GM18499 (cell line): ENCODE results near the gene OTX1.
"Not testable (repeated sequence)": the region's sequence is repeated elsewhere in the genome, so short reads cannot be mapped to it uniquely, and the experiment has no call there.

ENCODE experiments used
- ATAC-seq: cut with Tn5 transposase; IDR thresholded peaks from one replicate; pipeline ENCODE4 v1.9.1; 2021; ENCODE audit warnings: moderate number of reproducible peaks; ENCODE audit not compliant: insufficient read depth, unreplicated experiment

OTX1 gene

GRCh38 chr2:63050334-63051041, at the start of gene OTX1:
Gene OTX1, plus strand, starts transcription at chr2:63050830. Its CDS starts 2,161 bp downstream, at chr2:63052991.
- peak; percentile 53 for ATAC-seq

GRCh38 chr2:63001576-63001975, 49.1 kb upstream of the OTX1 start:
- no peak for ATAC-seq

DNA sequence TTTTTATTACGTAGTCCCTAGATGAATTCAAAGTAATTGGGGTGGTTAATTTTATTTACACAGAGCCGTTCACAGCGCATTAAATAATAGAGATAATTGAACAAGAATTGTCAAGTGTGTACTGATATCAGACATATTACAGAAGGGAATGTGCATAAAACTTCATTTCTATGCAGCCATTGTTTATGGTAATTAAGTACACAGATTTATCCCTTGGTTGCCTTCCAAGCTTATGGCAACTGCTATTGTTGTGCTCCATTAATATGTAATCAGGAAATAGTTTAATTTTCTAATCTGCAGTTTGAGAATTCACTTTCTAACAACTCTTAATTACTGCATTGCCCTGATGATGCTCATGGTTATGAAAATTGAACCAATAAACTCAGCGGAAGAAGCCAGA, 47.3 kb upstream of the OTX1 start:
- ATAC-seq = no peak

GRCh38 chr2:63007813-63008458, 42.7 kb upstream of the OTX1 start:
- ATAC-seq = no peak

DNA sequence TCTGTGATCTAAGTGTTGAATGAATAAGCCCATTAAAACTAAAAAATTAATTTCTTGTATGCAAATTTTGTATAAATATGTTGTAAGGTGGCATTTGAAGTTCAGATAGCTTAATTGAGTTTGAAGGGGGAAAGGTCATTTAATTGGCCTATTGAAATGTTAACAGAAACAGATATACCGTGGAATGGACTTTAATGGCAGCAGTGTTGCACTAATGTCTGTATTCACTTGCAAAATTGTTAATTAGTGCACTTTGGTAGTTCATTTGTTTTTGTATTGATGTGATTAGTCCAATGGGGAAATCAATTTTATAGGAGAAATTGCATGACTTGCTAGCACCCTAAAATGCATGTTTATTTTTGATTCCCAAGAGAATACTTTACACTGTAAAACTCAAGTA, 41.8 kb upstream of the OTX1 start:
- no peak for ATAC-seq

DNA sequence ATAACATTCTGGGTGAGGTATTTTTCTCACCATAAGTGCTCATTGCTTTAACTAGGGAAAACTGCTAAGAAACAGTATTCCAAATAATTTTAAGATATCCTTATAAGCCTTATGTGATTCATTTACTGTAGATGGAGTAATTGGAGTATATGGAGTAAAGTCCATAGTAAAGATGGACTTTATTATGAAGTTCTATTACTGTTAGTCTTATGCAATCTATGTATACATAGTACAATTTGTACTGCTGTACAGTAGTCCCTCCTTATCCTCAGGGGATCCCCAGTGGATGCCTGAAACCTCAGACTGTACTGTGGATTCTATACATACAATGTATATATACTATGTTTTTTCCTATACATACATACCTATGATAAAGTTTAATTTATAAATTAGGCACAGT, 41.1 kb upstream of the OTX1 start:
- no peak for ATAC-seq

GRCh38 chr2:63012541-63012940, 38.1 kb upstream of the OTX1 start:
- ATAC-seq = no peak

DNA sequence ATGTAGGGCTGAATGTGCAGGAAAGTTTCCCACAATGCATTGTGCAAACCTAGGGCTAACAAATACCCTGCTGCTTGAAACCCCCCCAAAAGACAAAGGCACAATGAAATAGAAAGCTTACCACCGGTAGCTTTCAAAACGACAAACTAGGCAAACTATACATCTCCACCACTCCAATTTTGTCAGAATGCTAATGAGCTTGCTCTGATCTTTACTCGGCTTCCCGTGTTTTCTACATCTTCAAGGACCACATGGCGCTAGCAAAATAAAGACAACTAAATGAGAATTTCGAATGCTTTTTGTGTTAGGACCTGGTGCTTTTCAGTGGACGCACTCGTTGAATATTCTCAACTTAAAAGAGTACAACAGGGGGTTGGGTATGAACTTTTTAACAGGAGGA, 37.2 kb upstream of the OTX1 start:
- ATAC-seq = no peak

DNA sequence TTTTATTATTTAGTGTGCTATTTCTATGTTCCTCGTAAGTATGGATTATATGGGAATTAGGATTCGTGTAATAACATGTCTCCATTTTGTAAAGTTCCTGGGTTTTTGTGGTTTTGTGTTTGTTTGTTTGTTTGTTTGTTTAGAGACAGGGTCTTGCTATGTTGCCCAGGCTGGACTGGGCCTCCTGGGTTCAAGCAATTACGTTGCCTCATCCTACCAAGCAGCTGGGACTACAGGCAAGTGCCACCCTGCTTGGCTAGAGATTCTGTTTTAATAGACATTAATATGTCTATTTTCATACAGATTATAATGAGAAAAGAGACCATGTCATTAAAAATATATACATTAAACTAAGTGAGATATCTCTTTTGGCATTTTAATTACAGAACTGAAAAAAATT, 35.2 kb upstream of the OTX1 start:
- ATAC-seq = no peak

DNA sequence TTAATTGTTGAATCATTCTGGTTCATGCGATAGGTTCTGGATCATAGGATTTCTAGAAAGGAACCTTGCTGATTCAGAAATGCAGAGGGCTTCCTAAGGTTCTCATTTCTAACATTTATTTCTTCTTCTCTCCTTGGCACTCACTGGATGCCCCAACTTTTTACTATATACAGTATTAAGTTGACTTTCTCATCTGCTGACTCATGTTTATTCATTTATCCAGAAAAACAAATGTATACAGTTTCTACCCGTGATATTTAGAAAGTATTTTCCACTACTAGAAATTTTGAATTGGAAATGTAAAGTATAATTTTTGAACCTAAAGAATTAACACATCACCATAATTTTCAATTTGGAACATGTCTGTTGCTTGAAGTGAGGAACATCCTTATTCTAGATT, 32.2 kb upstream of the OTX1 start:
- ATAC-seq = no peak

DNA sequence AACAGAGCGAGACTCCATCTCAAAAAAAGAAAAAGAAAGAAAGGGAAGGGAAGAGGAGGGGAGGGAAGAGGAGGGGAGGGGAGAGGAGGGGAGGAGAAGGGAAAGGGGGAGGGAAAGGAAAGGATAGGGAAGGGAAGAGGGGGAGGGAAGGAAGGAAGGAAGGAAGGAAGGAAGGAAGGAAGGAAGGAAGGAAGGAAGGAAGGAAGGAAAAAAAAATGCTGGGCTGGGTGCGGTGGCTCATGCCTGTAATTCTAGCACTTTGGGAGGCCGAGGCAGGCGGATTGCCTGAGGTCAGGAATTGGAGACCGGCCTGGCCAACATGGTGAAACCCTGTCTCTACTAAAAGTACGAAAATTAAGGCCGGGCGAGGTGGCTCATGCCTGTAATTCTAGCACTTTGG, 30.9 kb upstream of the OTX1 start:
- not testable (repeated sequence) for ATAC-seq

GRCh38 chr2:63023444-63023843, 27.2 kb upstream of the OTX1 start:
- ATAC-seq = no peak

- no peak for ATAC-seq
These were observed 23.4 kb upstream of the OTX1 start for GRCh38 chr2:63027220-63027619.

DNA sequence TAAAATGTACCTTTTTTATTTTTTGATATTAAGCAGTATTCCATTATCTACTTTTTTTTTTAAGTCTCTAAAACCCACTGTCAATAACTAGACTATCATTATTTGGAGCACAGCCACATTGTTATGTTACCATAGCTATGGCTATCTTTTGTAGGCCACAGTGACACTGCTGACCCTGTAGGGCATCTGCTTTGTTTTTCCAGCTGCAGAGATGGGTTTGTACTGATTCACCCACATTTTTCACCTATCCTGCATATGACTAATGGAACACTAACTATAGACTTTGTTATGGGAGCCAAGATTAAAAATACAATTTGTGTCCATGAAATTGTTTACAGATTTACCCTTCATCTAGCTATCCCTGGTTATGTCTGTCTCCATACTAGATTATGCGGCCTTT, 21.6 kb upstream of the OTX1 start:
- ATAC-seq = no peak

DNA sequence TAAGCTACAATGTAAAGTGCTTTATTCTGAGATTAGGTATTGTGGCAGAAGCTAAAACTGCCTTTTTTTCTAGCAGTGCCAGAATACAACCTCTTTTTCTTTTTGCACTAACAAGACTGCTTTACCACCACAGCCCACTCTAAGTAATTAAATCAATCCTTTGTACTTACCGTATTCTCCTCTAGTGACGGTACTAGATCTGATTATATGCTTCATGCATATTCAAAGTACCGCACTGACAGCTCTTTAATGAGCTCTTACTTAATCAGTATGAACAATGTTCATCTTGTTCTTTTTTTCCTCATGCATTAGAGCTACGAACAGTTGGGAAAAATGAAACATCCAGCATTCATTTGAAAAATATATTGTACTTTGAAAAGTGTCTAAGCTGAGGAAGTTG, 16.1 kb upstream of the OTX1 start:
- no peak for ATAC-seq

DNA sequence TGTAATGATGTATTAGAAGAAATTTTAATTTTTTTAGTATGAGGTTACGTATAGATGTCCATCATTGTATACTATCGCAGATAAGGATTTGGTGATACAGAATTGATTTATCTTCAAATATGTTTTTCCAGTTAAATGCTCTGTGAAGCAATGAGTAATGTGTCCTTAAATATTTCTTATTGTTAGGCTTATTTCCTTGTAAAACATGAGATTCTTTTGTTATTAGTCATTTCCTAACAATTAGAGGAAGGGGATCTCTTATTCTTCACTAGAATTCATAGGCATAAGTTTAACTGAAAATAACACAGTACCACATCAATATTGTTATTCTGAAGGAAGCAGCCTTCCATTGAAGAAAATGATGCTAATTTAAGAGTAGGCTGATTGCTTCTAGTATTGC, 15.5 kb upstream of the OTX1 start:
- ATAC-seq = no peak

- ATAC-seq = no peak
These were observed 15.0 kb upstream of the OTX1 start for GRCh38 chr2:63035660-63036059.

DNA sequence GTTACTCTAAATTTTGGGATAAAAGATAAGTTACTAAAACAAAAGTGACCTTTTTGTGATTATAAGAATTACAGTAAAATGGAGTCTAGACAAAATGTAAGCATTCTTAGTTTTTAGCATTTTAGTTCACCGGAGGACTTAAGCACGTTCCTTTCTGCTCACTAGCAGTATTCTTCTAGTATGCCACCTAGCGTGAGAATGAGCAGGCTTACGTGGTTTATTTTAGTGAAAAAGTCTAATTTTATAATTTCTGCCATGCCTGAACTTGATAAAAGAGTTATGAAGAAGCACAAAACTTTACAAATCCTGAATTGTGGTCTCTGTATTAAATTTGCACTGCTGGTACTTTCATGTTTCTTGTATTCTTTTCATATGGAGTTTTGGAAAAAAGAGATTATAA, 12.6 kb upstream of the OTX1 start:
- no peak for ATAC-seq

DNA sequence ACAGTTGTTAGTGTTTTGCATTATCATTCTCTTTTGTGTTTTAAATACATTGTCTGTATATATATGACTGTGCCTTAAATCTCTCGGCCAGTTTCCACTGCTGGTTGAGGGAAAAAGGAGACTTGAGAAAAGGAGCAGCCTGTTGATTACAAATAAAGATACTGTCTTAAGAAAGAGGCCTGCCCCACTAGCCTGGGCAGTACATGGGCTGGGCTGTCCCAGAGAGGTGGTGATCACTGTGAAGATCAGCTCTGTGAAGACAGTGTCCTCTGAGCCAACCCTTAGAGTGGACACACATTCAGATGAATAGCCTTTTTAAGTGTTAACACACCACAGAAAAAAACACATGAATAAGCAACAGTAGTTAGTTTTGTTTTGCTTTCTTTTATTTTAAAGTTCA, 10.0 kb upstream of the OTX1 start:
- no peak for ATAC-seq

GRCh38 chr2:63041592-63041991, 9.0 kb upstream of the OTX1 start:
- no peak for ATAC-seq

GRCh38 chr2:63044362-63045327, 6.0 kb upstream of the OTX1 start:
- no peak for ATAC-seq
